Calu3 (cell line): Measurements from ENCODE around the gene GYS2. TPM values are rescaled to one million over a fixed set of nuclear protein-coding genes. Genes with fewer than 3 reads are reported as not detected.

Source experiments
- BruUV-seq: library from RNA; stranded (reverse); fragments of 400-500 nt; replicated peaks from 2 replicates; lab custom pipeline; 2021; lab: Mats Ljungman, UMichigan
- CTCF ChIA-PET: fragments of 300-600 bp; sonication (Branson Sonifier 250); formaldehyde crosslinking; loops from one replicate; lab custom pipeline; 2022; ENCODE audit warnings: antibody characterized with exemption; lab: Charles Lee
- DNase-seq: peaks from one replicate; pipeline ENCODE4 v3.0.0; 2022
- H3K27ac Mint-ChIP-seq: one replicate; pipeline ENCODE4 v1.8.0; 2022; ENCODE audit warnings: mixed read lengths; ENCODE audit not compliant: unreplicated experiment
- H3K27me3 Mint-ChIP-seq: one replicate; pipeline ENCODE4 v1.8.0; 2022; ENCODE audit warnings: mixed read lengths; ENCODE audit not compliant: unreplicated experiment
- H3K36me3 Mint-ChIP-seq: one replicate; pipeline ENCODE4 v1.8.0; 2022; ENCODE audit warnings: mild to moderate bottlenecking, moderate library complexity, mixed read lengths; ENCODE audit not compliant: insufficient read depth, unreplicated experiment
- H3K4me1 Mint-ChIP-seq: one replicate; pipeline ENCODE4 v1.8.0; 2022; ENCODE audit warnings: mild to moderate bottlenecking, low read depth, mixed read lengths; ENCODE audit not compliant: unreplicated experiment
- H3K4me3 Mint-ChIP-seq: one replicate; pipeline ENCODE4 v1.8.0; 2022; ENCODE audit warnings: mild to moderate bottlenecking, low read depth, moderate library complexity, mixed read lengths; ENCODE audit not compliant: unreplicated experiment
- H3K9me3 Mint-ChIP-seq: one replicate; pipeline ENCODE4 v1.8.0; 2022; ENCODE audit warnings: low read depth, mixed read lengths; ENCODE audit not compliant: unreplicated experiment
- intact Hi-C: fragments of 100-400 bp; cut with micrococcal nuclease; formaldehyde crosslinking; loops from one replicate; pipeline ENCODE4 v1.10.0; 2022; ENCODE audit not compliant: unreplicated experiment
- total RNA-seq: library from RNA; stranded (reverse); gene quantifications from 2 replicates; pipeline ENCODE4 v1.2.3, GENCODE V29; 2022
- TF ChIP-seq, protein P1 (sequence below): fragments of 200-600 bp; IDR thresholded peaks from one replicate; pipeline ENCODE4 v1.8.0; 2022; ENCODE audit warnings: antibody characterized with exemption; ENCODE audit not compliant: unreplicated experiment

Gene GYS2
- total RNA-seq, 1 experiment from 2014 or later = not detected

DNA sequence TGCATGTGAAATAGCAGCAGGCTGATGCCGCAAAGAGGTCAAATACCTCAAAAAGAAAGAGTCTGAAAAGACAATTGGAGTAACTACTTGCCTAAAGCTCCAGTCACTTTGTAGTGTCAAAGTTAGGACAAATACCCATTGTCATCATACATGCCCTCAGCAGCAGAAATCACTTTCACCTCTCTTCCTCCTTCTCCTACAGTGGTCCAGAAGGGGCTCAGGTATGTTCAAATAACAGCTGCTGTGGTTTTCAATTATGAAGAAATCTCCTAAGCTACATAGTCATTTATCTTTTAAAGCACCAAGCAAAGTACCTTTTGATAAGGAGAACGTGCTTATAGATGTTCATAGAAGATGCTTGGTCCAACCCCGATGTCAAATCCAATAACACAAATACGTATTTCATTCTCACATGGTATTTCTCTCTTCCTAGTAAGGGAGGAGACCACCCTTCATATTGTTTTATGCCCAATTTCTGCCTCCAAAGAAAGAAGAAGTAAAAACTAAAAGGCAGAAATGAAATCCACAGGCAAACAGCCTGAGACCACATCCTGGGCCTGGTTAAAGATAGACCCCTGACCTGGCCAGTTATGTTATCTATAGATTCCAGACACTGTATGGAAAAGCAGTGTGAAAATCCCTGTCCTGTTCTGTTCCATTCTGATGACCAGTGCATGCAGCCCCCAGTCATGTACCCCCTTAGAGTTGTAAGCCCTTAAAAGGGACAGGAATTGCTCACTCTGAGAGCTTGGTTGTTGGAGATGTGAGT is 23.7 kb downstream of the GYS2 start:
- no peaks in the 10 kb centered on the region for H3K36me3 Mint-ChIP-seq
- H3K9me3 Mint-ChIP-seq = no peaks in the 10 kb centered on the region
- H3K27me3 Mint-ChIP-seq = peaks cover 12% of the 10 kb centered on the region
- no peak overlapping the region for H3K4me3 Mint-ChIP-seq
- DNase-seq = no peak
- H3K27ac Mint-ChIP-seq = no peak overlapping the region
- no peaks in the 10 kb centered on the region for H3K4me1 Mint-ChIP-seq
- CTCF ChIA-PET = no interaction called here
- TF ChIP-seq, protein P1, sequence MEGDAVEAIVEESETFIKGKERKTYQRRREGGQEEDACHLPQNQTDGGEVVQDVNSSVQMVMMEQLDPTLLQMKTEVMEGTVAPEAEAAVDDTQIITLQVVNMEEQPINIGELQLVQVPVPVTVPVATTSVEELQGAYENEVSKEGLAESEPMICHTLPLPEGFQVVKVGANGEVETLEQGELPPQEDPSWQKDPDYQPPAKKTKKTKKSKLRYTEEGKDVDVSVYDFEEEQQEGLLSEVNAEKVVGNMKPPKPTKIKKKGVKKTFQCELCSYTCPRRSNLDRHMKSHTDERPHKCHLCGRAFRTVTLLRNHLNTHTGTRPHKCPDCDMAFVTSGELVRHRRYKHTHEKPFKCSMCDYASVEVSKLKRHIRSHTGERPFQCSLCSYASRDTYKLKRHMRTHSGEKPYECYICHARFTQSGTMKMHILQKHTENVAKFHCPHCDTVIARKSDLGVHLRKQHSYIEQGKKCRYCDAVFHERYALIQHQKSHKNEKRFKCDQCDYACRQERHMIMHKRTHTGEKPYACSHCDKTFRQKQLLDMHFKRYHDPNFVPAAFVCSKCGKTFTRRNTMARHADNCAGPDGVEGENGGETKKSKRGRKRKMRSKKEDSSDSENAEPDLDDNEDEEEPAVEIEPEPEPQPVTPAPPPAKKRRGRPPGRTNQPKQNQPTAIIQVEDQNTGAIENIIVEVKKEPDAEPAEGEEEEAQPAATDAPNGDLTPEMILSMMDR = no peak
- BruUV-seq = no TSS peak
- intact Hi-C loops = no loop called here

DNA sequence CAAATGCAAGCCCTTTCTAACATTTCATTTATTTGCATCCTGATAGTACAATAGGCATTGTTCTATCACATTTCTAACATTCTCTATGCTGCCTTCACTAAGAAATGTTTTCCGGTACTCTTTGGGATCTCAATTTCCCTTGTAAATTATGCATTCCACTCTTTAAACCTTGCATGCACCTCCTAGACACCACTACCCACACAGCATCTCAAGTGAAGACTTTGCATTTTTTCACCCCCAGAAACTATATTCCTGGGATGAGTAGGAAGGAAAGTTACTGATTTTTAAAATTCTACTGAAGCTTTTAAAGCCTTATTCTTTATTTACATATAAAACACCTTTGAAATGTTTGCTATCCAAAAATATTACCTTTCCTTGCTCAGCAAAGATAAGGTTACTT is 27.1 kb downstream of the GYS2 start:
- no TSS peak for BruUV-seq
- no peak overlapping the region for H3K4me3 Mint-ChIP-seq
- no peak overlapping the region for H3K27ac Mint-ChIP-seq
- peaks cover 12% of the 10 kb centered on the region for H3K27me3 Mint-ChIP-seq
- TF ChIP-seq, protein P1 = no peak
- H3K9me3 Mint-ChIP-seq = no peaks in the 10 kb centered on the region
- H3K4me1 Mint-ChIP-seq = no peaks in the 10 kb centered on the region
- no peaks in the 10 kb centered on the region for H3K36me3 Mint-ChIP-seq
- no peak for DNase-seq
- CTCF ChIA-PET = interaction anchor here (0.6 kb wide), 1 partner anchor 1821 kb away, joined by 3 read pairs; no protein-coding TSS in a partner anchor
- intact Hi-C loops = no loop called here

DNA sequence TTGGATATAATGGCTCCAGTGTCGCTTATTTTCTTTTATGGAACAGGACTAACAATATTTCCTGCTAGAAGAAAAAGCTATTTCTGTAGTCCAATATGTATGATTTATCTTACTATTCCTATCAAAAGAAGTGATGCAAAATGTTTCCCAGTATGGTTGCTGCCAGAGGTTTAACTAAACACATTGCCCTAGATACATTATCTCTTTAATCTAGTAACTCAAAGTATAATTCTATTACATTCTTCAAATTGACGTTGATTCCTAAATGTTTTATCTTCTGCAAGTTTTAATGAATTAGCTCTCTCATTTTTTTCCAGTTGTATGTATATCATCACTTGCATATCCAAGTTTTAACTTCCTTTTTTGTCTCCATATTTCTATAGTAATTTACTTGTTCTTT is 28.2 kb downstream of the GYS2 start:
- H3K27me3 Mint-ChIP-seq = peaks cover 12% of the 10 kb centered on the region
- H3K36me3 Mint-ChIP-seq = no peaks in the 10 kb centered on the region
- no TSS peak for BruUV-seq
- intact Hi-C loops = no loop called here
- no peaks in the 10 kb centered on the region for H3K9me3 Mint-ChIP-seq
- no peaks in the 10 kb centered on the region for H3K4me1 Mint-ChIP-seq
- H3K27ac Mint-ChIP-seq = no peak overlapping the region
- H3K4me3 Mint-ChIP-seq = no peak overlapping the region
- CTCF ChIA-PET = no interaction called here
- TF ChIP-seq, protein P1 = no peak
- no peak for DNase-seq

DNA sequence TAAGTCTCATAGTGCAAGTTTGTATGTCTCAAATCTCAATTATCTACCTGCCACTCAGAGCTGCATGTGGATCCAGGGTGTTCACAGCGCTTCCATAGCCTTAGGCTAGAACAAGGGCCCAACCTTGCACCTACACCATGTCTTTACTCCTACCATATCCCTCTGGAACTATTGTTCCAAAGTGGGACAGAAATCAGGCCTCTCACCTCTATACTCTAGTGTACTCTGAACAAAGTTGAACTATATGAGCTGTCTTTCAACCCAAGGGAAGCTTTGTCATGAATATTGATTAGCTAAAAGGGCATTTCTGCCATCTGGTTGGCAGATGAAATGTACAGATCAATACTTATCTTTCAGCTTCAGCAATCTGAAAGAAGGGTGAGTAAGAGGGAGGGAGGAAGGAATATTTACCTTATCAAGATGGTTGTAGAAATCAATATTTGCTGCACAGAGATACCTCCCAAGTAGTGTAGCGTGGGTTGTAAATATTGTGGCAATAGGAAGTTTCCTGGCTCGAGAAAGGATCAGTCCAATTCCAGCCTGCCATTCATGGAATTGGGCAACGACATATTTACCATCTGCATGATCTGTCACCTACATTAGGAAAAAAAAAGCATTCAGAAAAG is 30.8 kb downstream of the GYS2 start:
- no TSS peak for BruUV-seq

More for the DNA sequence above, 30.8 kb downstream of the GYS2 start:
- CTCF ChIA-PET = no interaction called here
- Mint-ChIP-seq H3K27me3 (no peaks in the 10 kb centered on the region), H3K27ac (no peak overlapping the region), H3K9me3 (no peaks in the 10 kb centered on the region), H3K4me3 (no peak overlapping the region), H3K36me3 (no peaks in the 10 kb centered on the region), H3K4me1 (no peaks in the 10 kb centered on the region)
- TF ChIP-seq, protein P1 = no peak
- intact Hi-C loops = no loop called here
- DNase-seq = no peak
